Tibial nerve (tissue), 4 donors: Measurements from ENCODE around the gene TP53RK. TPM values are rescaled to one million over a fixed set of nuclear protein-coding genes. Genes with fewer than 3 reads are reported as not detected.

Experiments used
- DNase-seq, 2 donors: peaks; one replicate each; pipeline ENCODE4 v3.0.0-alpha.2; 2019; ENCODE audit warnings: low spot score in 2 of 2
- H3K27ac ChIP-seq, 4 donors: fragments of 200-600 bp; sonication (generic) in 3 of 4; one replicate each; pipeline ENCODE4 v1.5.1; 2017 to 2019; ENCODE audit warnings: mild to moderate bottlenecking in 1 of 4
- H3K27me3 ChIP-seq, 2 donors: fragments of 200-600 bp; sonication (generic) in 1 of 2; one replicate each; pipeline versions ENCODE4 v1.5.1 to v1.6.0; 2017 to 2019
- H3K36me3 ChIP-seq, 3 donors: fragments of 200-600 bp; sonication (generic); one replicate each; pipeline ENCODE4 v1.5.1; 2018 to 2019
- H3K4me1 ChIP-seq, 4 donors: fragments of 200-600 bp; sonication (generic) in 3 of 4; one replicate each; pipeline ENCODE4 v1.5.1; 2017 to 2019
- H3K4me3 ChIP-seq, 4 donors: fragments of 200-600 bp; sonication (generic) in 3 of 4; one replicate each; pipeline ENCODE4 v1.5.1; 2017 to 2019; ENCODE audit warnings: mild to moderate bottlenecking in 1 of 4, moderate library complexity in 1 of 4
- H3K9me3 ChIP-seq, 4 donors: fragments of 200-600 bp; sonication (generic) in 3 of 4; one replicate each; pipeline ENCODE4 v1.5.1; 2017 to 2019
- EP300 ChIP-seq, 2 donors: sonication (generic); formaldehyde crosslinking; IDR thresholded peaks; one replicate each; pipeline ENCODE4 v1.6.1; 2017; ENCODE audit warnings: antibody characterized with exemption in 2 of 2, mild to moderate bottlenecking in 1 of 2
- POLR2A ChIP-seq, 2 donors: fragments of 450-650 bp; IDR thresholded peaks; one replicate each; pipeline ENCODE4 v1.6.1; 2017; ENCODE audit warnings: antibody characterized with exemption in 2 of 2, mild to moderate bottlenecking in 2 of 2, moderate library complexity in 2 of 2
- WGBS, 2 donors: methylation state at CpG; one replicate each; pipeline ENCODE4 v1.1.5; 2018; 5-methylcytosine and 5-hydroxymethylcytosine counted together
- total RNA-seq, 4 donors: library from RNA; depleted of rRNA; stranded (reverse); fragments of >200 nt; gene quantifications; one replicate each; pipeline ENCODE4 v1.1.0, GENCODE V29; 2016
- TF ChIP-seq, protein P1 (sequence below), 5 experiments: fragments of 200-600 bp in 3 of 5; fragments of 450-650 bp in 2 of 5; sonication (generic) in 3 of 5; IDR thresholded peaks; one replicate each; pipeline ENCODE4 v1.5.1; 2016 to 2019; ENCODE audit warnings: antibody characterized with exemption in 5 of 5, mild to moderate bottlenecking in 3 of 5, moderate library complexity in 2 of 5

TP53RK gene
- total RNA-seq, 4 donors from 2014 or later, result 16.8 to 24.5 (median 21.9) TPM

DNA sequence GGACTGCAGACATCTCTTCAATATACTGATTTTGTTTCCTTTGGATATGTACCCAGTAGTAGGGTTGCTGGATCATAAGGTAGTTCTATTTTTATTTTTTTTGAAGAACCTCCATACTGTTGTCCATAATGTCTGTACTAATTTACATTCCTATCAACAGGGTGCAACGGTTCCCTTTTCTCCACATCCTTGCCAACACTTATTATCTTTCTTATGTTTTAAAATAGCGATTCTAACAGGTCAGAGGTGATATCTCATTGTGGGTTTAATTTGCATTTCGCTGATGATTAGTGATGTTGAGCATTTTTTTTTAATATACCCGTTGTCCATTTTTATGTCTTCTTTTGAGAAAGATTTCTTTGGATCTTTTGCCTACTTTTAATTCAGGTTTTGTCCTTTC, 2.0 kb upstream of the TP53RK start:
- H3K4me1 ChIP-seq, result peaks cover 0 to 31% (median 18%) of the 10 kb centered on the region in 4 donors
- TF ChIP-seq, protein P1, sequence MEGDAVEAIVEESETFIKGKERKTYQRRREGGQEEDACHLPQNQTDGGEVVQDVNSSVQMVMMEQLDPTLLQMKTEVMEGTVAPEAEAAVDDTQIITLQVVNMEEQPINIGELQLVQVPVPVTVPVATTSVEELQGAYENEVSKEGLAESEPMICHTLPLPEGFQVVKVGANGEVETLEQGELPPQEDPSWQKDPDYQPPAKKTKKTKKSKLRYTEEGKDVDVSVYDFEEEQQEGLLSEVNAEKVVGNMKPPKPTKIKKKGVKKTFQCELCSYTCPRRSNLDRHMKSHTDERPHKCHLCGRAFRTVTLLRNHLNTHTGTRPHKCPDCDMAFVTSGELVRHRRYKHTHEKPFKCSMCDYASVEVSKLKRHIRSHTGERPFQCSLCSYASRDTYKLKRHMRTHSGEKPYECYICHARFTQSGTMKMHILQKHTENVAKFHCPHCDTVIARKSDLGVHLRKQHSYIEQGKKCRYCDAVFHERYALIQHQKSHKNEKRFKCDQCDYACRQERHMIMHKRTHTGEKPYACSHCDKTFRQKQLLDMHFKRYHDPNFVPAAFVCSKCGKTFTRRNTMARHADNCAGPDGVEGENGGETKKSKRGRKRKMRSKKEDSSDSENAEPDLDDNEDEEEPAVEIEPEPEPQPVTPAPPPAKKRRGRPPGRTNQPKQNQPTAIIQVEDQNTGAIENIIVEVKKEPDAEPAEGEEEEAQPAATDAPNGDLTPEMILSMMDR (IDR thresholded peaks at IDR 0.05), result no peak
- TF ChIP-seq EP300 (IDR thresholded peaks at IDR 0.05) (no peak), POLR2A (IDR thresholded peaks at IDR 0.05) (no peak)
- no peak overlapping the region for H3K4me3 ChIP-seq
- H3K27ac ChIP-seq, result no peak overlapping the region
- no peaks in the 10 kb centered on the region for H3K9me3 ChIP-seq
- peaks cover 0 to 7% (median 0%) of the 10 kb centered on the region in 3 donors for H3K36me3 ChIP-seq
- 80 to 83% methylated on average over 4 of the region's 4 CpGs for WGBS, 2 donors
- H3K27me3 ChIP-seq, result no peaks in the 10 kb centered on the region
- DNase-seq, result no peak

DNA sequence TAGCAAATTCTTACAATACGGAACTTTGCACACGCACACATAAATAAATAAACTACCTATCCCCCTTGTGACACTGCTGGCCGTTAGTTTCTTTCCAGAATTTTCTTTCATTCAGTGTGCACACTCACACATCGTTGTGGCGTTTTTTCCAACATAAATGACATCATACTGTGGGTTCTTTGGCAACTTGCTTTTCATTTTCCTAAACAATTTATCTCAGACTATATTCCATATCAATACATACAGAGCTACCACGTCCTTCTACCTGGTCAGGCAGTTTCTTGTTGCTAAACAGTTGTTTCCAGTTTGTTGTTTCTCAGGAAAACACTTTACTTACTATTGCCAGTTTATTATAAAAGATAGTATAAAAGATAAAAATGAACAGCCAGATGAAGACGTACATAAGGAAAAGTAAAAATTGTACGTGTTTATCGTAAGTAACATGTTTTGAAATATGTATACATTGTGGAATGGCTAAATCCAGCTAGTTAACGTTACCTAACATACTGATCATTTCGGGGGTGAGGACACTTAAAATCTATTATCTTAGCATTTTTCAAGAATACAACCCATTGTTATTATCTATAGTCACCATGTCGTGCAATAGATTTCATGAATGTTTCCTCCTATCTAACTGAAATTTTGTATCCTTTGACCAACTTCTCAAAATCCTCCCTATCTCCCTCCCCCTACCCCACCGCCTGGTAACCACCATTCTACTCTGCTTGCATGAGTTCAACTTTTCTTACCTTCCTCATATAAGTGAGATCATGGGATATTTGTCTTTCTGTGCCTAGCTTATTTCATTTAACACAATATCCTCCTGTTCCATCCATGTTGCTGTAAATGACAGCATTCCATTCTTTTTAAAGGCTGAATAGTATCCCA, 1.2 kb upstream of the TP53RK start:
- WGBS, 2 donors, result 54 to 57% methylated on average over 13 of the region's 13 CpGs
- H3K9me3 ChIP-seq, result no peaks in the 10 kb centered on the region
- H3K27ac ChIP-seq, result peak overlapping the region; percentile 70 to 95 (median 84)
- no peak for DNase-seq
- H3K4me1 ChIP-seq, result peaks cover 0 to 33% (median 18%) of the 10 kb centered on the region in 4 donors
- TF ChIP-seq EP300 (IDR thresholded peaks at IDR 0.05) (no peak), POLR2A (IDR thresholded peaks at IDR 0.05) (no peak)
- TF ChIP-seq, protein P1 (IDR thresholded peaks at IDR 0.05), result no peak
- H3K36me3 ChIP-seq, result peaks cover 0 to 14% (median 0%) of the 10 kb centered on the region in 3 donors
- no peaks in the 10 kb centered on the region for H3K27me3 ChIP-seq
- peak overlapping the region in 3 of 4 donors; percentile 78 to 89 (median 87) for H3K4me3 ChIP-seq

DNA sequence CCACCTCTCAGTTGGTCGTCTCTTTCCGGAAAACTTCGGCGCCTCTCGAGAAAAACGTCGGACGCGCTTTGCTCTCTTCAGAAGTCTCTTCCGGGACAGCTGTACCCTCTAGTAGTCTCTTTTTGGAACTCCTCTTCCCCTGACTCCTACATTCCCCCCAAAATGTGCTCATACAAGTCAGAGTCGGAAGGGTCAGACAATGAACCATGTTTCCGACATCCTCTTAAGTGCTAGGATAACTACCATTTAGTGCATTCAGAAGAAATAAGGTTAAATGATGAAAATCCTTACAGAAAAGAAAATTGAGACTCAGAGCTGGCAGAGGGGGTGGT, 476 bp upstream of the TP53RK start:
- Histone ChIP-seq H3K36me3 (peaks cover 0 to 22% (median 0%) of the 10 kb centered on the region in 3 donors), H3K27me3 (no peaks in the 10 kb centered on the region), H3K27ac (peak overlapping the region; percentile 70 to 95 (median 84)), H3K4me3 (peak overlapping the region; percentile 0 to 89 (median 82)), H3K9me3 (no peaks in the 10 kb centered on the region), H3K4me1 (peaks cover 0 to 38% (median 18%) of the 10 kb centered on the region in 4 donors)
- WGBS, 2 donors, result 0% methylated on average over 12 of the region's 12 CpGs
- DNase-seq, result no peak
- TF ChIP-seq POLR2A (IDR thresholded peaks at IDR 0.05) (no peak), EP300 (IDR thresholded peaks at IDR 0.05) (no peak)
- TF ChIP-seq, protein P1 (IDR thresholded peaks at IDR 0.05), result no peak

DNA sequence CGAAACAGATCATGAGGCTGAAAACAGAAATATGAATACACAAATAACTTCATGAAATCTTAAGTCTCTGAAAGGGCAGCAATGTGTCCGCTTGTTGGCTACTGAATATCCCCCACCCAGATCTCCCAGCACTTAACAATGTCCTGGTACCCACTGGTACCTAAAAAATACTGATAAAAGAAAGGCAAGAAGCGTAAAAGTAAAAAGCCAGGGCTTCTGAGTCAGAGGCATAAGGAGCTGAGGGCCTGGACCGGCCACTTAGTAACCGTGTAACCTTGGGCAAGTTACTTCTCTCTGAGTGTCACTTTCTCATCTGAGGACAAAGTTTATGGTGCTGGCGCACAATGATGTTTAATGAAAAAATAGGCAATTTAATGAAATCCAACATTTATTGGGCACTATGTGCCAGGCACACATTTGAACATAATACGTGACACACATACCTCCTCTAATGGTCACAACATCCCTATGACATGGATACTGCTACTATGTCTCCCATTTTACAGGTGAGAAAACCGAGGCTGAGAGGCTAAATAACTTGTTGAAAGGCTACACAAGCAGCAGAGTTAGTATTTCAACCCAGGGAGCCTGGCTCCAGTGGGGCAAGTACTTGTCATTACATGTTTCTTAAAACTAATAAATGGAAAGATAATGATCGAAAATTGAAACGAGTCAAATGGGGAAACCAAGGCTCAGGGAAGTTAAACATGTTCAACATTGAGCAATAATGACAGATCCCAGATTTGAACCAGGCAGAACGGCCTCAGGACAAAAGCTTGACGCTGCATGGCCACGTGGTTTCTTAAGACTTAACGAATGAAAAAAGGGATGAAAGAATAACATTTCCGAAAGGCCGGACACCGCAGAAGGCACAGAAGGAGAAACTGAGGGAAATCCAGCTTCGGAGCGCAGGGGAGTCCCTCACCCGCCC, 828 bp downstream of the TP53RK start:
- DNase-seq, result peak in 1 of 2 donors; percentile 23
- Histone ChIP-seq H3K4me3 (peak overlapping the region; percentile 76 to 89 (median 82)), H3K36me3 (peaks cover 0 to 24% (median 0%) of the 10 kb centered on the region in 3 donors), H3K27me3 (no peaks in the 10 kb centered on the region), H3K4me1 (peaks cover 0 to 49% (median 21%) of the 10 kb centered on the region in 4 donors), H3K27ac (peak overlapping the region; percentile 68 to 95 (median 92)), H3K9me3 (no peaks in the 10 kb centered on the region)
- 14 to 15% methylated on average over 20 of the region's 20 CpGs for WGBS, 2 donors
- TF ChIP-seq, protein P1 (IDR thresholded peaks at IDR 0.05), result no peak
- no peak for TF ChIP-seq EP300 (IDR thresholded peaks at IDR 0.05)
- no peak for TF ChIP-seq POLR2A (IDR thresholded peaks at IDR 0.05)
